GM10266 (cell line): ENCODE results near the gene ANXA6.
A peak's percentile ranks its signal among the peaks of the same experiment; 100 is the strongest.

Experiments
- DNase-seq: peaks from one replicate; pipeline ENCODE4 v3.0.0; 2012; ENCODE audit errors: extremely low spot score
- TF ChIP-seq, protein P1 (sequence below): IDR thresholded peaks from 2 replicates; pipeline ENCODE4 v1.5.1; 2012; ENCODE audit warnings: mild to moderate bottlenecking, low read depth; ENCODE audit not compliant: control insufficient read depth, insufficient read depth; ENCODE audit errors: missing control alignments

Gene ANXA6

DNA sequence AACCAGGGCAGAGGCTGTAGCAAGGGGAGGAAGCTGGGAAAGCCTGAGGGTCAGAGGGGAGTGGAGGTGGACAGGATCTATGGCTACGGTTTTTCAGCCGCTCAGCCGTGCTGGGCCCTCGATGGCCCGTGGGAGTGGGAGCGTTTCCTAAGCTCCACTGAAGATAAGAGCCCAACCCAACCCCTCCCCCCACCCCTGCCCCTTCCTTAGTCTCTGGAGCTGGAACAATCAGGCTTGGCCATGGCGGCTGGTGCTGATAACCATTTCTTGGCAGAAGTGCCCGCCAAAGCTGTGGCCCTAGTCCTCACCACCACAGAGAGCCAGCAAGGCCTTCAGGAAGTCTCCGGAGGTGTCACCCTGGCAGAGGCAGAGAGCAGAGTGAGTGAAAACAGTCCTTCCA lies 56.4 kb downstream of the ANXA6 start:
- TF ChIP-seq, protein P1, sequence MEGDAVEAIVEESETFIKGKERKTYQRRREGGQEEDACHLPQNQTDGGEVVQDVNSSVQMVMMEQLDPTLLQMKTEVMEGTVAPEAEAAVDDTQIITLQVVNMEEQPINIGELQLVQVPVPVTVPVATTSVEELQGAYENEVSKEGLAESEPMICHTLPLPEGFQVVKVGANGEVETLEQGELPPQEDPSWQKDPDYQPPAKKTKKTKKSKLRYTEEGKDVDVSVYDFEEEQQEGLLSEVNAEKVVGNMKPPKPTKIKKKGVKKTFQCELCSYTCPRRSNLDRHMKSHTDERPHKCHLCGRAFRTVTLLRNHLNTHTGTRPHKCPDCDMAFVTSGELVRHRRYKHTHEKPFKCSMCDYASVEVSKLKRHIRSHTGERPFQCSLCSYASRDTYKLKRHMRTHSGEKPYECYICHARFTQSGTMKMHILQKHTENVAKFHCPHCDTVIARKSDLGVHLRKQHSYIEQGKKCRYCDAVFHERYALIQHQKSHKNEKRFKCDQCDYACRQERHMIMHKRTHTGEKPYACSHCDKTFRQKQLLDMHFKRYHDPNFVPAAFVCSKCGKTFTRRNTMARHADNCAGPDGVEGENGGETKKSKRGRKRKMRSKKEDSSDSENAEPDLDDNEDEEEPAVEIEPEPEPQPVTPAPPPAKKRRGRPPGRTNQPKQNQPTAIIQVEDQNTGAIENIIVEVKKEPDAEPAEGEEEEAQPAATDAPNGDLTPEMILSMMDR: no peak
- DNase-seq: no peak

DNA sequence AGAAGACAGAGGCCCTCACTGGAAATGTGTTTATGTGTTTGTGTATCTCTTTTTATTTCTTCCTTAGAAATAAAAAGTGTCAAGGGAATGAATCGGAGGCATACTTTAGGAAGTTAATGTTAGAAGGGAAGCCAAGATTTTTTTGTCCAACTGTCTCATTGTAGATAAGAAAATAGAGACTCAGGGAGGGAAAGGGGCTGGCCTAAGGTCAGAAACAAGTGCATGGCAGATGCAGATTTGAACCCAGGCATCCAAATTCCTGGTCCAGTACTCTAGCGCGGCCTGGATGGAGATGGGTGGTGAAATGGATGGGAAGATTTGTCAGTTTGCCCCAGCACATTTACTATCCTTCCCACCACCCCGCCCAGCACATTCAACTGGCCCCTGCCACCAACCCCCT lies 56.9 kb downstream of the ANXA6 start:
- DNase-seq: no peak

DNA sequence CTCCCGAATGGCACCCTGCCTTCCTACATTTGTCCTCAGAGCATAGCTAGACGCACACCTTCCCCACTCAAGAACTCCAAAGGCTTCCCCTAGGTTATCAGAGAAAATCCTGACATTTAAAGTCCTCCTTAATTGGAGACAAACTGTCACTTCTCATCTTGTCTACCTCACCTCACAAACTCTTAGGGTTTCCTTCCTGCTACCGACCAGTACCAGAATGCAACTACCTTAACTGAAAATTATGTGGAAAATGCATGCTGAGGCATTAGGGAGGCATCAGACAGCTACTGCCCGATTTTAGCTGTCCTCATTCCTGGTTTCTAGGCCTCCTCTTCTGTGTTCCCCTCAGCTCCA lies 58.8 kb downstream of the ANXA6 start:
- TF ChIP-seq, protein P1: no peak
- DNase-seq: no peak

More for the DNA sequence above, 56.9 kb downstream of the ANXA6 start:
- TF ChIP-seq, protein P1: no peak

DNA sequence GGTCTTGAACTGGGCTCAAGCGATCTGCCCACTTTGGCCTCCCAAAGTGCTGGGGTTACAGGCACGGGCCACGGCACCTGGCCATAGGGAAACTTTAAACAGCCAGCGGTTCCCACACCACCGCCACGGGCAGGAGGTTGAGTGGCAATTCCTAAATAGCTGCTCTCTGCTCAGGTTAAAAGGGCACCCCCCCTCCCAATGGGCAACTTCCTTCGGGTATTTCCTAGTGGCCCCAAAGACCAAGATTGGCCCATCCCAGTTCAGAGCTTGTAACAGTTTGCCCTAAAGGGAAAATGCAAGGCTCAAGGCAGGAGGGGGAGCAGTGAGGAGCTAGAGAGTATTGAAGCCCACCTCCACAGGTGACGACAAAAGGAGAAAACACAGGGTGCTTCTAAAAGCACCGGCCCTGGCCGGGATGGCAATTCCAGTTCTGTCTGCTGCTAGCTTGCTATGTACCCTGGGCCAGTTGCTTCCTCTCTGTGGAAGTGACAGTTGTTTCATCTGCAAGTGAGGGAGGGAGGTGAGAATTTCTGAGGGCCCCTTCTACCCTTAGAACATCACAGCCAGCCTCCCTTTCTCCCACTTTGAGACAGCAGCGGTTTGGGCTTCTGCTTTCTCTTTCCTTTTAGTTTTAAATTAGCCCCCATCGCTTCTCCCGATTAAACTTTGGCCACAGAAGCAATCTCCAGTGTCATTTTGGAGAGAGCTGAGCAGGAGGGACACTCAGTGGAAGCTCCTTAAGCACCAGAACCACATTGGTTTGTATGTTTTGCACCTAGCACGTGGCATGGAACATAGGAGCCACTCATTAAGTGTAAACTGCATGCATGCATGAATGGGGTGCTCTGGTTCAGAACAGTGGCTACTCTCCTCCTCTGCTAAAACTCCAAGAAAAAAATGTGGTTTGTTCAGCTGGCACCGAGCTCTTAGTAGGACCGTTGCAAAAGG lies 59.5 kb downstream of the ANXA6 start:
- DNase-seq: peak; percentile 71
- TF ChIP-seq, protein P1: no peak

DNA sequence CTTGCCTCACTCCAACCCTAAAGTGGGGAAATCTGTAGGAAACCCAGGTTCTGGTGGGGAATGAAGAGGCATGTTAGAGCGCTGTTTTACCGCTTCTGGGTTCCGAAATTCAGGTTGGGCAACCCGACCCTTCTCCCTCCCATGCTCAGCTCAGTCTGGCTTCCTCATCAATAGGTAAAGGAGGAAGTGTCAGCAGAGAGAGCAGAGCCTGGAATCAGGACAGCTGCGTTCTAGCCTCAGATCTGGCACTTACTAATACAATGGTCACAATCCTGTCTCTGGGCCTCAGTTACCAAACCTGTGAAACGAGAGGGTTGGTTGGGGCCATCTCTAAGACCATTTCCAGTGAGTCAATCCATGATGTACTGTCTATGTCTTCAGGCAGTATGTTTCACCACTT lies 60.5 kb downstream of the ANXA6 start:
- no peak for DNase-seq
- TF ChIP-seq, protein P1: no peak

DNA sequence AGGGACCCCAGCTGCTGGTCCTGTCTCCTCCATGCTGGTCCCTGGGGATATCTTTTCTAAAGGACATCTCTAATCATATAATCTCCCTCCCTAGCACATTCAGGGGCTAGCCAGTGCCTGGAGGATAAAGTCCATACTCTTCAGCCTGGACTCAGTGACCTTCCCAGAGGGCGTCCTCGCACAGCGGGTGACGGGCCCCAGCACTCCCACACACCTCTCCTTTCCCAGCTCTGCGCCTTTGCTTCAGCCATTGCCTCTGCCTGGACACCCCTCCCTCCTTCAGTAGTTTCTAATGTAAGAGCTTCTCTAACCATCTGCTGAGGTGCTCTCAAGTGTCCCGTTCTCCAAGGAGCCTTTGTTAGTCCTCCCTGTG lies 61.6 kb downstream of the ANXA6 start:
- DNase-seq: no peak
- TF ChIP-seq, protein P1: no peak

DNA sequence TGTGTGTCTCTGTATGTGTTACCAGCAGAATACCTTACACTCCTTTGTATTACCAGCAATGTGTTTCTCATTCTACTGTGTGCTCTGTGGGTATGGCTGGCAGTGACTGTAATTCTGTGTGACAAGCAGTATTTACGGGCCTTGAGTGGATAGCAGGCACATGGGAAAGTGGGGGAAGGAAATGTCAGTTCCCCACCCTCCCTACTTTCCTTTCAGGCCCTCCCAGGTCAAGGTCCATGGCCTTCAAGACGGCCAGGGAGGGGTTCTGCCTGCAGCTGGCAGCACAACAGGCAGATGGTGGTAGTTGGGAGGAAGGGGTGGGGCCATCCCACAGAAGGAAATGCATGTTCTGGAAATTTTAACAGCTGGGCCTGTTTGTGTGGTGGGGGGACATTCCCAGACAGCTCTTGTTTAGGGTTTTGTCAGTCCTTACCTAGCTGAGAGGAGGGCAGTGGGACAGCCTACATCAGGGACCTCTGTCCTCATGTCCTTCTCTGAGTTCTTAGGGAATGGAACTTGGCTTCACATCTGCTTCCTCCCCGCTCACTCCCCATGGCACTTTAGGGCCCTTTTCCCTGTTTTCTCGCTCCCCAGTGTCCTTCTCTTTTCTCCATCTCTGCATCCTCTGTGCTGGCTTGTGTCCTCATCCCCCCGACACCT lies 62.1 kb downstream of the ANXA6 start:
- TF ChIP-seq, protein P1: no peak
- DNase-seq: no peak
